Measurements from ENCODE around the gene TET3. TPM values are rescaled to one million over a fixed set of nuclear protein-coding genes. Genes with fewer than 3 reads are reported as not detected.

TET3 gene
- total and polyA plus RNA-seq, 9 of the 15 experiments (the other 6 are each of a cell fraction or from before 2014, with no cell fraction given): 0.35 to 16.3 (median 5.5) TPM

DNA sequence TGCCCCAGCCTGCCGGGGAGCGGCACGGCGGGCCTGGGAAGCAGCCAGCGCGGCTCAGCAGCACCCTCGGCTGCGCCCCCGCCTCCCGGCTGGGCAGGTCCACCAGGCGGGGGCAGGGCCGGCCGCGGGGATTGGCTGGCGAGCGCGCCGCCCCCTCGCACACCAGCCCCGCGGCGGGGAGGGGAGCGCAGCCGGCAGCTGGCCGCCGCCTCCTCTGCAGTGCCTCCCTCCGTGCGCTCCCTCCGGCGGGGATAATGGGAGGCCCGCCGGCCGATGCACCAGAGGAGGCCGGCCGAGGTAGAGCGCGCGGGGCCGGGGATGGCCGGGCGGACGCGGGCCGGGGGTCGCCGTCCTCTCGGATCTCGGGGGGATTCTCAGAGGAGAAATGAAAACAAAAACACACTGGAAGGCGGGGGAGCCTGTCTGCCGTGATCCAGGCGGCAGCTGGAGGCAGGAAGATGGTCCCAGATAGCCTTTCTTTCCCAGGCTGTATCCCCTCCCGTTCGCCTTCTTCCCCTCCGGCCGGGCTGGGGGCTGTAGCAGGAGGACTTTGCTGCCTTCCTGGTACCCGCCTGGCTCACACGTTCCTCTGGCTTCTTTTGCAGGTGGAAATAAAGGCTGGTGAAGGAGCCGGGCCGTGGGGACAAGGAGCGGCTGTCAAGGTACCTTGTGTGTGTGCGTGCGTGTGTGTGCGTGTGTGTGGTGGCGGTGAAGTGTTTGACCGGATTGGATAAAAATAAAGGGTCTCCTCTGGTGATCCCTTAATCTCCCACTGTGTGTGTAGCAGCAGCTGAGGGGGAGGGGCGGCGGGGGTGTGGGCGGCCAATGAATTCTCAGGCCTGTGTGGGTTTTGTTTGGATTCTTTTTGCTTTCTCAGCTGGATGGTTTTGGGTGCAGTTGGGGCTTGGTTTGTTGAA is 18.1 kb downstream of the TET3 start (continued):
- TF ChIP-seq, protein P1, sequence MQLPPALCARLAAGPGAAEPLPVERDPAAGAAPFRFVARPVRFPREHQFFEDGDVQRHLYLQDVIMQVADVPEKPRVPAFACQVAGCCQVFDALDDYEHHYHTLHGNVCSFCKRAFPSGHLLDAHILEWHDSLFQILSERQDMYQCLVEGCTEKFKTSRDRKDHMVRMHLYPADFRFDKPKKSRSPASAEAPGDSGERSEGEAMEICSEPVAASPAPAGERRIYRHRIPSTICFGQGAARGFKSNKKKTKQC (CRISPR knock-in tag; IDR thresholded peaks at IDR 0.05): 0 out of 2 replicates have a peak, but pooled peaks have one; percentile 68
- no peak for TF ChIP-seq LEF1 (IDR thresholded peaks at IDR 0.05)
- no peak for TF ChIP-seq TRIM24 (IDR thresholded peaks at IDR 0.05)
- TF ChIP-seq TRIM28 (IDR thresholded peaks at IDR 0.05): no peak
- TF ChIP-seq HDGF (IDR thresholded peaks at IDR 0.05): peak; percentile 54; the same call in 1 of the 2 replicates
- no peak for TF ChIP-seq POLR2AphosphoS5 (IDR thresholded peaks at IDR 0.05; ENCODE audit: control insufficient read depth, insufficient read depth, low read depth, low read length)
- no peak for TF ChIP-seq KDM2B (CRISPR knock-in tag; IDR thresholded peaks at IDR 0.05)
- TF ChIP-seq ZNF124 (CRISPR knock-in tag; IDR thresholded peaks at IDR 0.05): no peak
- no peak for TF ChIP-seq ZNF830 (CRISPR knock-in tag; IDR thresholded peaks at IDR 0.05)
- TF ChIP-seq TCFL5 (CRISPR knock-in tag; conservative IDR thresholded peaks at IDR 0.05): no peak
- TF ChIP-seq HNRNPLL (IDR thresholded peaks at IDR 0.05; ENCODE audit: low read depth, low read length, poor library complexity, severe bottlenecking): peak; percentile 45
- peak; percentile 52 to 96 for TF ChIP-seq MAZ (CRISPR knock-in tag; conservative IDR thresholded peaks at IDR 0.05 in 1 of 2, IDR thresholded peaks at IDR 0.05 in 1 of 2)
- no peak for TF ChIP-seq ZEB2 (IDR thresholded peaks at IDR 0.05)
- no peak for TF ChIP-seq SLC30A9 (CRISPR knock-in tag; IDR thresholded peaks at IDR 0.05)
- TF ChIP-seq MTF1 (CRISPR knock-in tag; IDR thresholded peaks at IDR 0.05; ENCODE audit: borderline replicate concordance): no peak
- TF ChIP-seq, protein P2, sequence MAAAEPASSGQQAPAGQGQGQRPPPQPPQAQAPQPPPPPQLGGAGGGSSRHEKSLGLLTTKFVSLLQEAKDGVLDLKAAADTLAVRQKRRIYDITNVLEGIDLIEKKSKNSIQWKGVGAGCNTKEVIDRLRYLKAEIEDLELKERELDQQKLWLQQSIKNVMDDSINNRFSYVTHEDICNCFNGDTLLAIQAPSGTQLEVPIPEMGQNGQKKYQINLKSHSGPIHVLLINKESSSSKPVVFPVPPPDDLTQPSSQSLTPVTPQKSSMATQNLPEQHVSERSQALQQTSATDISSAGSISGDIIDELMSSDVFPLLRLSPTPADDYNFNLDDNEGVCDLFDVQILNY (CRISPR knock-in tag; IDR thresholded peaks at IDR 0.05): no peak
- 0 out of 2 replicates have a peak, but pooled peaks have one; percentile 23 for TF ChIP-seq ZBED1 (IDR thresholded peaks at IDR 0.05)
- TF ChIP-seq KAT8 (IDR thresholded peaks at IDR 0.05; ENCODE audit: low read depth): no peak
- no peak for TF ChIP-seq PHB (CRISPR knock-in tag; IDR thresholded peaks at IDR 0.05)
- no peak for TF ChIP-seq ZNF347 (CRISPR knock-in tag; IDR thresholded peaks at IDR 0.05; ENCODE audit: low read depth)
- TF ChIP-seq MCM2 (IDR thresholded peaks at IDR 0.05; ENCODE audit: low read depth): no peak
- TF ChIP-seq DNMT1 (IDR thresholded peaks at IDR 0.05): no peak
- TF ChIP-seq, protein P3, sequence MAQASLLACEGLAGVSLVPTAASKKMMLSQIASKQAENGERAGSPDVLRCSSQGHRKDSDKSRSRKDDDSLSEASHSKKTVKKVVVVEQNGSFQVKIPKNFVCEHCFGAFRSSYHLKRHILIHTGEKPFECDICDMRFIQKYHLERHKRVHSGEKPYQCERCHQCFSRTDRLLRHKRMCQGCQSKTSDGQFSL (CRISPR knock-in tag; IDR thresholded peaks at IDR 0.05): no peak
- TF ChIP-seq, protein P3 (tag; IDR thresholded peaks at IDR 0.05): peak in 1 of 2 experiments; percentile 10; a peak in 1 of 4 replicates
- TF ChIP-seq GABPB1 (CRISPR knock-in tag; IDR thresholded peaks at IDR 0.05): no peak
- TF ChIP-seq SPI1 (IDR thresholded peaks at IDR 0.05; ENCODE audit: borderline replicate concordance, low read depth, low read length): no peak
- no peak for TF ChIP-seq HIVEP1 (CRISPR knock-in tag; IDR thresholded peaks at IDR 0.05)
- no peak for TF ChIP-seq GATA2 (CRISPR knock-in tag; IDR thresholded peaks at IDR 0.05)
- no peak for TF ChIP-seq ZZZ3 (IDR thresholded peaks at IDR 0.05)

Data from K562 (cell line).